SK-MEL-5 (cell line): ENCODE data around the gene PHEX. TPM values are rescaled to one million over a fixed set of nuclear protein-coding genes. Genes with fewer than 3 reads are reported as not detected.

Source experiments
- DNase-seq: peaks from one replicate; pipeline ENCODE4 v3.0.0-alpha.2; 2016; ENCODE audit warnings: low read depth, low spot score
- in situ Hi-C: cut with HindIII; loops from 2 replicates; pipeline ENCODE4 v1.10.0; 2016; ENCODE audit warnings: low sequenced_read_pairs, high pct_unique_total_duplicates, low pct_unique_long_range_greater_than_20kb
- total RNA-seq: library from RNA; depleted of rRNA; stranded (reverse); fragments of >200 nt; shearing (Covaris generic); gene quantifications from 2 replicates; pipeline ENCODE4 v1.2.3, GENCODE V29; 2014

The PHEX gene
- total RNA-seq, 1 experiment from 2014 or later = 0.16 TPM

GRCh38 chrX:22124098-22124497 is 92.0 kb downstream of the PHEX start:
- DNase-seq = no peak
- in situ Hi-C loops = no loop called here

GRCh38 chrX:22125481-22125880 is 93.4 kb downstream of the PHEX start:
- DNase-seq = no peak
- in situ Hi-C loops = no loop called here

GRCh38 chrX:22126327-22126726 is 94.2 kb downstream of the PHEX start:
- no peak for DNase-seq
- in situ Hi-C loops = no loop called here

GRCh38 chrX:22128961-22129360 is 96.8 kb downstream of the PHEX start:
- DNase-seq = no peak
- in situ Hi-C loops = no loop called here

- in situ Hi-C loops = no loop called here
- no peak for DNase-seq
Observed at GRCh38 chrX:22134681-22135080, 102.6 kb downstream of the PHEX start.

GRCh38 chrX:22135171-22135711 is 103.1 kb downstream of the PHEX start:
- DNase-seq = peak; percentile 96
- in situ Hi-C loops = no loop called here

- peak; percentile 65 for DNase-seq
- in situ Hi-C loops = no loop called here
Observed at GRCh38 chrX:22135994-22136684, 104.0 kb downstream of the PHEX start.

- DNase-seq = no peak
- in situ Hi-C loops = no loop called here
Observed at GRCh38 chrX:22136711-22137110, 104.6 kb downstream of the PHEX start.

GRCh38 chrX:22139822-22140221 is 107.7 kb downstream of the PHEX start:
- no peak for DNase-seq
- in situ Hi-C loops = no loop called here

- in situ Hi-C loops = no loop called here
- DNase-seq = no peak
Observed at GRCh38 chrX:22141047-22141730, 109.1 kb downstream of the PHEX start.

- DNase-seq = no peak
- in situ Hi-C loops = no loop called here
Observed at GRCh38 chrX:22147214-22147613, 115.1 kb downstream of the PHEX start.

- in situ Hi-C loops = no loop called here
- DNase-seq = no peak
Observed at GRCh38 chrX:22147942-22148341, 115.8 kb downstream of the PHEX start.

GRCh38 chrX:22148565-22148964 is 116.4 kb downstream of the PHEX start:
- DNase-seq = no peak
- in situ Hi-C loops = no loop called here

- no peak for DNase-seq
- in situ Hi-C loops = no loop called here
Observed at GRCh38 chrX:22150371-22150770, 118.2 kb downstream of the PHEX start.

- in situ Hi-C loops = no loop called here
- DNase-seq = no peak
Observed at GRCh38 chrX:22155126-22155525, 123.0 kb downstream of the PHEX start.

GRCh38 chrX:22159071-22159470 is 126.9 kb downstream of the PHEX start:
- DNase-seq = peak; percentile 2
- in situ Hi-C loops = no loop called here

GRCh38 chrX:22163326-22163725 is 131.2 kb downstream of the PHEX start:
- DNase-seq = no peak
- in situ Hi-C loops = no loop called here

- DNase-seq = no peak
- in situ Hi-C loops = no loop called here
Observed at GRCh38 chrX:22164770-22165388, 132.8 kb downstream of the PHEX start.
